HG02678 (cell line): ENCODE data around the gene RTF2.
A peak's percentile ranks its signal among the peaks of the same experiment; 100 is the strongest.
"Not testable (repeated sequence)": the region's sequence is repeated elsewhere in the genome, so short reads cannot be mapped to it uniquely, and the experiment has no call there.

Experiments
- ATAC-seq: cut with Tn5 transposase; IDR thresholded peaks from one replicate; pipeline ENCODE4 v1.9.1; 2021; ENCODE audit warnings: mild to moderate bottlenecking, moderate library complexity; ENCODE audit not compliant: unreplicated experiment

The RTF2 gene

GRCh38 chr20:56537997-56538396, 69.6 kb downstream of the RTF2 start:
- no peak for ATAC-seq

GRCh38 chr20:56540415-56540814, 72.0 kb downstream of the RTF2 start:
- no peak for ATAC-seq

GRCh38 chr20:56542489-56543030, 74.1 kb downstream of the RTF2 start:
- no peak for ATAC-seq

- ATAC-seq = no peak
Observed at GRCh38 chr20:56551571-56551970, 83.1 kb downstream of the RTF2 start.

- ATAC-seq = no peak
Observed at GRCh38 chr20:56552911-56553629, 84.6 kb downstream of the RTF2 start.

- peak; percentile 90 for ATAC-seq
Observed at GRCh38 chr20:56554869-56555268, 86.4 kb downstream of the RTF2 start.

GRCh38 chr20:56558968-56559367, 90.5 kb downstream of the RTF2 start:
- no peak for ATAC-seq

GRCh38 chr20:56564526-56564925, 96.1 kb downstream of the RTF2 start:
- ATAC-seq = not testable (repeated sequence)

- no peak for ATAC-seq
Observed at GRCh38 chr20:56565511-56565910, 97.1 kb downstream of the RTF2 start.

- no peak for ATAC-seq
Observed at GRCh38 chr20:56566621-56567020, 98.2 kb downstream of the RTF2 start.
